ENCODE measurements around the gene TMEM98. TPM values are rescaled to one million over a fixed set of nuclear protein-coding genes. Genes with fewer than 3 reads are reported as not detected.

TMEM98 gene
- total RNA-seq, 1 donor from 2014 or later = 133 TPM

DNA sequence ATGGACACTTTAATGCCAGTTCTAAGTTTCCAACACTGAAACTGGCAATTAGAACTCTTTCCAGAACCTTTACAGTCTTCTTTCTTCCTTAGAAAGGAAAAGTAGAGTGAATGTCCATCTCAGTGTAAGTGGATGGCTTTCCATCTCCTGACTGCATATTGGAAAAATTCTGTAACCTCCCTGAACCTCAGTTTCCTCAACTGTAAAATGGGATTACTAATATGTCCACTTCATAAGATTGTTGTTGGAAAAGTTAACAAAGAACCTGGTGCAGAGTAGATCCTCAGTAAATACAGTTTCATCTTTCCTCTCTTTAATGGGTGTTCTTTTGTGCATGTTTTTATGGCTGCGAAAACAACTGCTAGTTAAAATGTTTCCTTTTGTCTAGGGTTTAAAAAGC, 2.6 kb downstream of the TMEM98 start:
- Mint-ChIP-seq H3K27ac (ENCODE audit: unreplicated experiment) (no peak overlapping the region), H3K9me3 (no peaks in the 10 kb centered on the region), H3K4me3 (no peak overlapping the region), H3K27me3 (ENCODE audit: low read depth) (no peaks in the 10 kb centered on the region), H3K36me3 (ENCODE audit: low read depth) (peaks cover 28% of the 10 kb centered on the region), H3K4me1 (peaks cover 18% of the 10 kb centered on the region)
- TF ChIP-seq, protein P1, sequence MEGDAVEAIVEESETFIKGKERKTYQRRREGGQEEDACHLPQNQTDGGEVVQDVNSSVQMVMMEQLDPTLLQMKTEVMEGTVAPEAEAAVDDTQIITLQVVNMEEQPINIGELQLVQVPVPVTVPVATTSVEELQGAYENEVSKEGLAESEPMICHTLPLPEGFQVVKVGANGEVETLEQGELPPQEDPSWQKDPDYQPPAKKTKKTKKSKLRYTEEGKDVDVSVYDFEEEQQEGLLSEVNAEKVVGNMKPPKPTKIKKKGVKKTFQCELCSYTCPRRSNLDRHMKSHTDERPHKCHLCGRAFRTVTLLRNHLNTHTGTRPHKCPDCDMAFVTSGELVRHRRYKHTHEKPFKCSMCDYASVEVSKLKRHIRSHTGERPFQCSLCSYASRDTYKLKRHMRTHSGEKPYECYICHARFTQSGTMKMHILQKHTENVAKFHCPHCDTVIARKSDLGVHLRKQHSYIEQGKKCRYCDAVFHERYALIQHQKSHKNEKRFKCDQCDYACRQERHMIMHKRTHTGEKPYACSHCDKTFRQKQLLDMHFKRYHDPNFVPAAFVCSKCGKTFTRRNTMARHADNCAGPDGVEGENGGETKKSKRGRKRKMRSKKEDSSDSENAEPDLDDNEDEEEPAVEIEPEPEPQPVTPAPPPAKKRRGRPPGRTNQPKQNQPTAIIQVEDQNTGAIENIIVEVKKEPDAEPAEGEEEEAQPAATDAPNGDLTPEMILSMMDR (conservative IDR thresholded peaks at IDR 0.05) = no peak
- no peak for DNase-seq (ENCODE audit: low read depth, low spot score)

DNA sequence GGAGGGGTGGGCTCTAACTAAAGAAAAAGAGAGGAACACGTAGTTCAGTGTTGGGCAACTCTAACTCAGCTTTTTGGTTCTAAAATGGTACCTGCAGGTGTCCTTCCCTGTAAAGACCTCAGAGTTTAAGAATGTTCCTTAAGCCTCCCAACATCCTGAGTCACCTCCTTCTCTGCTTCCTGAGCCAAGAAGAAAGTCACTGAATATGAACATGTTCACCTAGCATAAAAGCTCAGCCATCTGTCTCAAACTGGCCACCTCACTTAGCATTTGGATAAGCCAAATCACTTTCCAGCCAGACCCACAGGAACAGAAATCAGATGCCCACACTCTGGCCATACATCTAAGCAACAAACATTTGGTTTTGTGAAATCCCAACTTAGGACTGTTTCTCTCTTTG, 3.7 kb downstream of the TMEM98 start:
- Mint-ChIP-seq H3K36me3 (ENCODE audit: low read depth) (peaks cover 28% of the 10 kb centered on the region), H3K27ac (ENCODE audit: unreplicated experiment) (no peak overlapping the region), H3K9me3 (no peaks in the 10 kb centered on the region), H3K4me1 (peaks cover 28% of the 10 kb centered on the region), H3K4me3 (no peak overlapping the region), H3K27me3 (ENCODE audit: low read depth) (no peaks in the 10 kb centered on the region)
- TF ChIP-seq, protein P1 (conservative IDR thresholded peaks at IDR 0.05) = no peak
- DNase-seq (ENCODE audit: low read depth, low spot score) = no peak

DNA sequence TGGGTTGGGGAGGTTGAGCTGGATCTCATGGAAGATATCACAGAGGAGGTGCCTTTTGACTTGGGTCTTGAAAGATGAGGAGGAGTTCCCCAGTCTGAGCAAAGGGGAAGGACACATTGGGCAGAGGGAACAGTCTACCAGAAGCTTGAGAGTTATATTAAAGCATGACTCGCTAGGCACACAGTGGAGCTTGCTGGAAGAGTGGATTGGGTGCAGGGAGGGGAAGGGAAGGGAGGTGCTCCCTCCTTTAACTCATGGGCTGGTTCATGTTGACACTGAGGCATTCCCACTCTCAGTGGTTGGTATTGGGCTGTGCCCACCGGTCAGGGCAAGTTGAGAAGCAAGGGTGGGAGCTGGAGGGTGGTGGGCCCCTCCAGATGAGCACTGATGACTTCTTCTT, 5.9 kb downstream of the TMEM98 start:
- Mint-ChIP-seq H3K4me3 (peak overlapping the region; percentile 39), H3K36me3 (ENCODE audit: low read depth) (peaks cover 41% of the 10 kb centered on the region)

DNA sequence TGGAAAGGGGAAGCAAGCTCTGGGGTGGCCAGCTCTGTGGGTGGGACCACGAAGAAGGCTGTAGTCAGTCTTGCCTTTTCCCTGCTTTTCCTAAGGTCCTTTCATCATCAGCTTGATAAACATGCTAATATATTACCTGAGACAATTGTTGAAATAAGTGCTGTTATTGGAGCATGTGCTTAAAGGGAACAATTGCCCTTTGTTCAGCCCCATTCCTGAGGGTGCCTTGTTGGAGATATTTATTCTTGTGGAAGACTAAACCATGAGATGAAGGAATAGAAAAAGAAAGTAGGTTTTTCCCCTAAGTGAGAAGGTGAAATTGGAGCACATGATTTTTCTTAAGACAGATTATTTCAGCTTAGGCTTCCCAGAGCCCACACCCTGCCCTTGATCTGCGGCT, 7.8 kb downstream of the TMEM98 start:
- H3K4me3 Mint-ChIP-seq = no peak overlapping the region
- no peaks in the 10 kb centered on the region for H3K27me3 Mint-ChIP-seq (ENCODE audit: low read depth)
- no peak for DNase-seq (ENCODE audit: low read depth, low spot score)
- H3K27ac Mint-ChIP-seq (ENCODE audit: unreplicated experiment) = no peak overlapping the region
- H3K36me3 Mint-ChIP-seq (ENCODE audit: low read depth) = peaks cover 54% of the 10 kb centered on the region
- peaks cover 28% of the 10 kb centered on the region for H3K4me1 Mint-ChIP-seq
- TF ChIP-seq, protein P1 (conservative IDR thresholded peaks at IDR 0.05) = no peak
- no peaks in the 10 kb centered on the region for H3K9me3 Mint-ChIP-seq

More for the DNA sequence above, 5.9 kb downstream of the TMEM98 start:
- H3K9me3 Mint-ChIP-seq = no peaks in the 10 kb centered on the region
- H3K27me3 Mint-ChIP-seq (ENCODE audit: low read depth) = no peaks in the 10 kb centered on the region
- peaks cover 28% of the 10 kb centered on the region for H3K4me1 Mint-ChIP-seq
- TF ChIP-seq, protein P1 (conservative IDR thresholded peaks at IDR 0.05) = no peak
- H3K27ac Mint-ChIP-seq (ENCODE audit: unreplicated experiment) = no peak overlapping the region
- no peak for DNase-seq (ENCODE audit: low read depth, low spot score)

DNA sequence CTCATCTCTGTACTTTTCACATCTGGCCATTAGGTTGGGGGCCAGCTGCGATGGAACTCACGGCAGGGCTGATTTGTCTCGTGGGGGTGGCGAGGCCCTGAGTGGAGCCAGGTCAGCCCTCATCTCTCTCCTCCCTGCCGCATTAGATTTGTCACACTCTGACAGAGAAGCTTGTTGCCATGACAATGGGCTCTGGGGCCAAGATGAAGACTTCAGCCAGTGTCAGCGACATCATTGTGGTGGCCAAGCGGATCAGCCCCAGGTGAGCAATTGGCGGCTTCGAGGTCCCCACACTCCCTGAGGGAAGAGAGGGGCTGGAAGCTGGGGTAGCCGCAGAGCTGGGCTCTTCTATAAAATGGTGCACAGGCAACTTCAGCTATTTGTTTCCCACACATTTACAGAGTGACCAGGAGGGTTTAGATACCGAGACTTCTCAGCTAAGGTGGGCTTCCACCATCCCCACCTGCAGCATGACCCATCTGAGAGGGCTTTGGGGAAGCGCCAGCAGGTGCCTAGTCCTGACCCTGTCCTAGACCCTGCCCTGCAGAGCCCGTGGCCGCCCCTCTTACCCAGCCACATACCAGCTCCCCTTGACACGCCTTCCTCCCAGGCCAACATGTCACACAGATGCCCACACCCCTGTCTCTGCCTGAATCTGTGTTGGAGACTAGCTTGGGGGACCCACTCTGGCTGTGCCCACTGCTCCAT, 8.4 kb downstream of the TMEM98 start:
- no peak for DNase-seq (ENCODE audit: low read depth, low spot score)
- H3K9me3 Mint-ChIP-seq = peaks cover 2% of the 10 kb centered on the region
- peaks cover 28% of the 10 kb centered on the region for H3K4me1 Mint-ChIP-seq
- H3K27ac Mint-ChIP-seq (ENCODE audit: unreplicated experiment) = peak overlapping the region; percentile 95
- peaks cover 59% of the 10 kb centered on the region for H3K36me3 Mint-ChIP-seq (ENCODE audit: low read depth)
- TF ChIP-seq, protein P1 (conservative IDR thresholded peaks at IDR 0.05) = no peak
- no peak overlapping the region for H3K4me3 Mint-ChIP-seq
- no peaks in the 10 kb centered on the region for H3K27me3 Mint-ChIP-seq (ENCODE audit: low read depth)

Measured in neural crest cell (in vitro differentiated cells).